ENCODE results near the gene PROX1.
A peak's percentile ranks its signal among the peaks of the same experiment; 100 is the strongest.

PROX1 gene

DNA sequence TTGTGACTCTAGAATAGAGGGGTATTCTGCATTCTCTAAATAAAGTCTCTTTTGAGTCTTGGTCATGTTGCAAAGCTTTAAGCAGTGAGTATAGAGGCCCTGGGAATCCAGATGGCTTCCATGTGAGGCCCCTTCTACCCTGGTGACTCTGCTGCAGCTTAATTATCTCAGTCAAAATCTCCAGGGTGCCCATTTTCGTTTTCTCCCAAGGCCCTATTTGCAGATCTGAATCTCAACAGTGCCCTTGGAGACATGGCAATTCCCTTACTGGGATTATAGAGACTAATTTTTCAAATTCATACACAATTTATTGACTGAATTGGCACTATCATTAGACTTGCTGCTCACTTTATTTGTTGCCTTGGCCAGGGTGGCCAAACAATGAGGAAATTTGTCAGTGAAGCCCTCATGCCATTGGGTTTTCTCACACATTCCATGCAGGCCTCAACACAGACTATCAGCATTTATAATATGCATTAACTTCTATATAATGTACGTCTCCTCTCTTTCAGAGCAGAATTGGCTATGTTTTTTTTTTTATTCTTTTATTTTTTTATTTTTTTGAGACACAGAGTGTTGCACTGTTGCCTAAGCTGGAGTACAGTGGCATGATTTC is 35.1 kb downstream of the PROX1 start:
- DNase-seq, result peak; percentile 3

DNA sequence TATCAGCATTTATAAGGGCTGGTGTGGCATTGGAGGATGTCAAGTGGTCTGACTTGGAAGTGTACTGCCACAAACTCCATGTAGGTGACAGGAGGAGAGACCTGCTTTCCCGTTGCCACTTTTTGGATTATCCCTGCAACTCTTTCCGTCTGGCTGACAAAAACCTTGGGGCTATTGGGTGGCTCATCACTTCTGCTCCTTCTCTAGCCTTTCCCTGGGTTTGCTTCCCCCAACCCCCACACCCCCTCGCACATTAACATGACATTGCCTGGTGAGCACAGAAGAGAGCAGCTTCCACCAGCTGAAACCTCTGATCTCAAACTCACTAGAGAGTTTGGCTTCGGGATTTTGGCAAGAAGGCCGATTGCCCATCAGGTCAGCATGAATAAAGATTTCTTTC is 39.2 kb downstream of the PROX1 start:
- DNase-seq, result no peak

DNA sequence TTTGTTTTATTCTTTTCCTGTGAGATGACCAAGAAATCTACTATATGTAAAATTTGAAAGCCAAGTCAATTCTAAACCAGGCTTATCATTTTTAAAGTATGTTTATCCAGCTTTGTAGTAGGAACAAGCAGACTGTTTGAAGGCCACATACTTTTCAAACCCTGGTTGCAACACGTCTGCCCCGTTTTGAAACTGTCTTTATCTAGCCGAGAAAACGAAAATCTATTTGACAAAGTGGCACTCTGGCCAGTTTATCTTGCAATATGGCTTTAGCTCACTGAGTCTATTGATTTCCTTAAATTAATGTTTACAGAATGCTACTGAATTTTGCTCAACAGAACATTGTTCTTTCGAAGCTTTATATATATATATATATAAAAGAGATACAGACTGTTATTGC is 39.7 kb downstream of the PROX1 start:
- DNase-seq, result no peak

DNA sequence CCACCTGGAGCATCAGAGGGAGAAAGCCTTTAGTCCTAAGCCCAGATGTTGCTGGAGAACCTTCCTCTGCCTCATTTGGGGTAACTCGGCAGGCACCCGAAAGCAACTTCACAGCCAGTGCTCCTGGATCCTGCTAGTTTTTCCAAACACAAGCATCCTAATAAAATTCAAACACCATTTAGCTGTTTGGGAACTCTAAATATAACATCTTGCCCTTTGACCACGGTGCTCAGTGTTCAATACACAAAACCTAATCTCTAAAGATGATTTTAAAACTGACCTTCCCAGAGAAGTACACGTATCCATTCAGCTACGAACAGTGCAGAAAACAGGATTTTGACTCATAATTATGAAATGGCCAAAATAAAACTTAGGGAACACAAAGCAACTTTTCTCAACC is 40.3 kb downstream of the PROX1 start:
- DNase-seq, result no peak

DNA sequence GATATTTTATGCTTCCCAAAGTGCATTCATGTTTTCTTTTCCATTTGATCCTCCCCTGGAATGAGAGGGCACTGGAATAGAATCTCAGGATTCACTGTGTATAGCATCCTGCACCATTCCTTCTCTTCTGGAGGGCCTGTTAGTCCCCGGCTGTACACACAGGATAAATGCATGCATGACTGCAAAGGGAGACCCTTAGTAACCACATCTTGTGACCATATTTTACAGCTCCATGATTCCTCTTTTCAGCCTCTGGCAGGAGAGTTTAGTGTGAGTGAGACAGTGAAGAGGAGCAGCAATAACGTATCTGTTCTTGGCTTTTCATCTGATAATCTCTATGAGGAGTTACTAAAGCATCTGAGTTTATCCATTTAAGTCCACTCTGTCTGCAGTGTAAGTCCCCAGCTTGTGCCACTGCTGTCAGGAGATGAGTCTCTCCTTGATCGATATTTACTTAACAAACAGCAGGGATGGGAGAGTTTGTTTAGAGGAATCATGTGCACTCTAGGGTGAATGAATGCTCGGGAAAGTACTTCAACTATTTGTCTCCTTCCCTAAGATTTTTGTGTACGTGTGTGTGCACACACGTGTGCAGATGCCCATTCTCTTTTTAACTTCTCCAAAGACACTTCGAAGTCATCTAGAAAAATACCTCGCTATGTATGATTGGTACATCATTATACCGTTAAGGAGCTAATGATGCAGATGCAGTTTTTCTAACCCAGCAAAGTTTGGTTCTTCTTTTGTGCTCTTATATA is 41.1 kb downstream of the PROX1 start:
- DNase-seq, result no peak

DNA sequence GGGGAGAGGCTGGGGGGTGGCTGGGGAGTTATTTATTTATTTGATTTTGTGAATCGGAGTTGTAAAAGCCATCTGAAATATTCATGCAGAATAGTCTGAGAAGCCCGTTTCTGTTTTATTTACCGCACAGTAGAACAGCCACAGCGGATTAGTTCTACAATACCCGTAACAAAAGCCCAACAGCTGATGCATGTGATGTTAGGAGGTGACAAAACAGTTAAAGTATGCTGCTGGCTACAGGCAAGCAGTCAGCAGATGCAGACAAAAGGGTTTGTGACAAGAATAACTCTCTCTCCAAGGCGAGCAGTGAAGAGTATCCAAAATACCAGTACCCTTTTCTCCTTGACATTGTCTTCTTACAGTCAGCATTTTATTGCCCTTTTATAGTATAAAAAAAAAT is 42.0 kb downstream of the PROX1 start:
- peak; percentile 2 for DNase-seq

DNA sequence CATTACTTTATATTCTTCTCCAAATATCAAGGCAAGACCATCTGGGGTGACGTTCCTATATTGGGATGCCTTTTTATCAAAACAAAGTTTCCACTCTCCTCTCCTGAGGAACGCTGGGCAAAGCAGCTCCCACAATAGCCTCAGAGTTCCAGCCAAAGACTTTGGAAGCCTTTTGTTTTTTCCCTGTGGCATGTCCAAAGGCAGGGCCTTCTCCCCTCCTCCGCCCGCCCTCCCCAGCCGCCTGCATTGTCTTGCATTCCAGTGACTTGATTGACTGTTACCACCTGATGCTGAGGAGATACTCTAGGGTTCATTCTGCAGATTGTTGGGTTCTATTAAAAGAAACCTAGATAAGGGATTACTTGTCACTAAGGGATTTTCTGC is 43.5 kb downstream of the PROX1 start:
- DNase-seq, result no peak

DNA sequence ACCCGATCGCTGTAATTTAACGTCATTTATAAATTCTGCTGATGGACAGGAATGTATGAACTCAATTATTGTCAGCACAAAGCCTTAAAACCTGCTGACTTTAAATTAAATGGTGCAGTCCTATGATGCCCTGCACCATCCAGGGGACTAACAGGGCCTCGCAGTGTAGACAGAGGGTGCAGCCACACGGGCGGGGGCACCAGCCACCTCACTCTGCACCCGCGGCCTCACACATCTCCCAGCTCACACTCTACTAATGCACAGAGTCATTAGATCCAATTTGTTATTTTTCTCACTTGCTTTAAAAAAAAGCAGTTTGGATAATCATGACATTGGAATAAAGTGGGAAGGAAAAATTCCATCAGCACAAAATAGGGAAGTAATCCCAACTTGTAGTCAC is 49.7 kb downstream of the PROX1 start:
- no peak for DNase-seq

DNA sequence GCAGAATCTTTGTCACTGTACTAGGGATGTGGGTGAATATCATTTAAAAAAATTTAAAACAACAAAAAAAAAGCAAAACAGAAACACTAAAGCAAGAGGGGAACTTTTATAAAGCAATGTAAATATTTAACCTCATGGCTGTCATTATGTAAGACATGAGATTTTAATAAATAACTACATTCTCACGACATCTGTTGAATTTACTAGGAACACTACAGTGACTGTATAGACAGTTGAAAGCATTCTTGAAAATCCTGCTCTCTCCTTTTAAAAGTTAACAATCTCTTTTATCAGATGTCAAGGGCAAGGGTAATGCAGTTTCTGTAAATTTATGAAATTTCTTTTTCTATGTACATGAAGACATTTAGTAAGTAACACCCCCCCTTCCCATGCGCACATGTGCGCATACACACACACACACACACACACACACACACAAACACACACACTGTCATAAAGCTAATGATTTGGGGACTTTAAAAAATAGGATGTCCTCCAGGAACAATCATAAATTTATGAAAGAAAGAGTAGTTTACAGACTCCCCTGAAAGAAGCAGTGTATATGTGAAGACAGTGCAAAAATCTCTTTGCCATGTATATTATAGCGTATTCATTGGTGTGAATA is 51.7 kb downstream of the PROX1 start:
- no peak for DNase-seq

DNA sequence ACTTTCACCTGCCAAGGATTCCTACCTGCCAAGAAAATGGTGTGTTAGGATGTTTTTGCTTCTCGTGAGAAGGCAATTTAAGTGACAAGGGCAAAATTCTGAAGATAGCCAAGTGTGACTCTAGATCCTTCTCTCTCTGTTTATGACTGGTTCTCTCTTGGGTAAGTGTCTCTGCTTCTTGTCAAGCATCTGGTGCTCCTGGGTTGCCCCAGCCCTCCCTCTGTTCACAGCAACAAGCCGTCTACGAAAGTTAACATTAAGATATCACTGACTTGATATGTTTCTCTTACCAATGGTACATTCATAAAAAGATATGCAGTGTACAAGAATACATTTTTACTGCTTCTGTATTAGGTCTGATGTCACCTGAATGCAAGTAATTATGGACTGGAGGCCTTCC is 55.4 kb downstream of the PROX1 start:
- no peak for DNase-seq

DNA sequence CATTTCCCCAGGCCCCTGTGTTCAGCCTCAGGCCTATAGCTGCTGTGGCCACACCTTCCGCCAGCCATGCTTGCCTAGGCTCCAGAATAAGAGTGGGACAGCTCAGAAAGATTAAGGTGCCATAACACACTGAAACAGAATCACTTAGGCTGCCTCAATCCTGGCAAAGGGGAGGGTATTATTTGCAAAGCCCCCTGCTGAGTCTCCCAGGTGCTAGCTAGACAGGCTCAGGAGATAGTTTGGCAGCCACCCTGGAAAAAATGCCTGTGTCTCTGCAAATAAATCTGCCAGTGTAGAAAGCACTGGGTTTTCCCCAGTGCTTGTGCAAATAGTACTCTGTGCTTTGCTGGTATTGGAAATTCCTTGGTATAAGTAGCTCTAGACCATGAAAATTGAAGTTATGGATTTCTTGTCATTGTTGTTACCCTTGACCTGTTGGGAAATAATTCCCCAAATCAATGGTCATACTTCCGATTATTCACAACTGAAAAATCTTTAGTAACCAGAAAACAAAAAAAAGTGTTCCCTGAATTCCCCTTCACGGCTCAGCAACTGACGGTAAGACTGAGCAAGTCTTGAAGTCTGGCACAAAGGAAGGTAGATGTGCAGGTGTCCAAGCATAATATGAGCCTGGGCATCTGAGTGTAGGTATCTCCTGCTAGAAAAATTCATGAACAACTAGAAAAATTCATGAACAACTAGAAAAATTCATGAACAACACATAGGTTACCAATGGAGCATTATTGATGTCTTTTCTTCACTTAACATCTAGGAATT is 56.9 kb downstream of the PROX1 start:
- no peak for DNase-seq

DNA sequence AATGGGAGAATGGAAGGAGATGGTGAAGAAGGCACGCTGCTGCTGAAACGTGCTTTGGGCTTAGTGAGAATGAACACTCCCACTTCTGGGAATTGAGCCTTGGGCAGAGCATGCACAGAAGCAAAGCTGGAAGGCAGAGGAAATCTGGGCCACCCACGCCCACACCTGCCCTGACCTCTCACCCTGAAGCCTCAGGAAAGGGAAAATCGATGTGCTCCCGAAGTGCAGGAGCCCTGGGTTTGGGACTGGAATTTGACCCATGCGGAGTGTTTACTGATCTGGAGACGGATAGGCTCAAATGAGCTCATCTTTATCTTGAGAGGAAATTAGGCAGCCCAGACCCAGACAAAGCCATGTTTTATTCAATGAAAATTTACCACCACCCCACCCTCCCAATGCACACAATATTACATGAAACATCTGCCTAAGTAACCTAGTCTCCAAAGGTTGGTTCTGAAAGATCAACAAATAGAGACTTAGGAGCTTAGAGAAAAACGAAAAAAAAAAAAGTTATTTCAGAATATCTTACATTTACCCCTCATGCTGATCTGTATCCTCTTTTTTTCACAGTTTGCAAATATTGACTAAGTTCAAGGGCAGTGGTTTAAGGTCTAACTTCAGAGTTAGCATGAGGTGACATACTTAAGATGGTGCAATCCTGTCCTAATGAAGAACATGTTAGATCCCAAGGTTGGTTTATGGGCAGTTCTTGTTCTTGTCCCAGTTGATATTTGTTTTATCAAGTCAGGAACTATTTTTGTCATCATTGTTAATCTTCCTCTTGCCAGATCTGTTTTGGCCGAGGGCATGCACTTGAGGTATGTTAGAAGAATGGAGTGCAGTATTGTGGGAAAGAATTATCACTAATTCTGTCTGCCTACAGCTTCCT is 63.0 kb downstream of the PROX1 start:
- DNase-seq, result no peak

DNA sequence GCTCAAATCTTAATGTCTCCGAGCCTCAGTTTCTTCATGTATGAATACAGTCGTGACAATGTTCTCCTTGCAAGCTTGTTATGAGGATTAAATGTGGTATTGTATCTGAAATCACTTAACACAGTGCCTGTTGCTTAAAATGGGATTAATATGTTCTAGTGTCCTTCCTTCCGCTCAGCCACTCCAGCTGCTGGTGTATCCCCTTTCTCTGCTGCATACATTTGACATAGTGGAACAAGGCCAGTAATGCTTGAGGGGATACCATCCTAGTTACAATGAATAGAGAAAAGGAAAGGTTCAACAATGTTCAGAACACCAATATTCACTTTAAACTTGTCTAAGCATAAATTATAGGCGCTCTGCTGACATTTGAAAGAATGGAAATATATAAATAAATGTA is 64.0 kb downstream of the PROX1 start:
- DNase-seq, result no peak

DNA sequence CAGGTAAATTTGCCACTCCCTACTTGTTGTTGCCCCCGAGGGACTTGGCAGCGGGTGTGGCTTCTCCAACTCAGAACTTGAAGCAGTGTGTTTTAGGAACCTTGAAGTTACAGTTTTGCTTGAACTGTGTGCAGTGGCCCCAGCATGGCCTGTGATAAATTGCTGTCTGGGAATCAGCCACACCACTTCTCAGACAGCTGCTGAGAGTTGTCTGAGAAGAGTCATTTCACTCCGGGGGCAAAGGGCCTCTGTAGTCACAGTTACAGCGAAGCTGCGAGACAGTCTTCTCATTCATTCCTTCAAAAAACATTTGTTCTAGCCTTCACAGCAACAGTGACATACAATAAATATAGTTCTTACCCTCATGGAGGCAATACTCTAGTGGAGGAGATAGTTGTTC is 70.3 kb downstream of the PROX1 start:
- DNase-seq, result no peak

DNA sequence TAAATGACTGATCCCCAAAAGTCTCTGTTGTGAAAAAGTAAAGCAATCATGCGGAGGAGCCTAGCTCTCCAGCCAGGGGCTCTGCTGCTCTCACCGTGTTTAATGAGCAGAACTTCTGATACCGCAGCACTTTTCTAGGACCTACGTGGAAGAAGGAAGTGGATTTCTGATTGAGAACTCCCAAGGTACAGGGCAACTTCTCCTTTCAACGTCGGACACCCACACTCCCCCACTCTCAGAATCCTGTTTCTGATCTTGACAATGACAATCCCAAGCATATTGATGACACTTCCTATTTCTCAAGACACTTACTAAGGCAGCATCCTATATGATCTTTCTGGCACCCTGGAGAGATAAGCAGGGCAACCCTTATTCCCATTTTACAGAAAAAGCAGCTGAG is 78.4 kb downstream of the PROX1 start:
- DNase-seq, result no peak

DNA sequence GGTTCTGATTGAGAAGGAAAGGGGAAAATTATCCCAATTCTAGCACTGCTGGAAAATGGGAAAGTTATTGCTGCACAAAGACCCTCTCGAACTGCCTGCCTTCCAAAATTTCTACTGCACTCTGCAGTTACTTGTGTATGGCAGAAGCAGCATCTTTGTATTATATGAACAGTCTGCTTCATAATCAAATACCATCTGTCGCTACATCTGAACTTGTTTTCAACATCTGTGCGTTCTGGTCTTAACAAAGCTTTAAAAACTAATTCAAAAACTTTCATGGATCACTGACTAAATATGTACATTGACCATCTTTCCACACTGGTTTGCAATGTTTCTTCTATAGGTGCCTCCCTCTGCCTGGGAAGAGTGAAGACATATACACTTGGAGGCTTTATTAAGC is 79.2 kb downstream of the PROX1 start:
- no peak for DNase-seq

DNA sequence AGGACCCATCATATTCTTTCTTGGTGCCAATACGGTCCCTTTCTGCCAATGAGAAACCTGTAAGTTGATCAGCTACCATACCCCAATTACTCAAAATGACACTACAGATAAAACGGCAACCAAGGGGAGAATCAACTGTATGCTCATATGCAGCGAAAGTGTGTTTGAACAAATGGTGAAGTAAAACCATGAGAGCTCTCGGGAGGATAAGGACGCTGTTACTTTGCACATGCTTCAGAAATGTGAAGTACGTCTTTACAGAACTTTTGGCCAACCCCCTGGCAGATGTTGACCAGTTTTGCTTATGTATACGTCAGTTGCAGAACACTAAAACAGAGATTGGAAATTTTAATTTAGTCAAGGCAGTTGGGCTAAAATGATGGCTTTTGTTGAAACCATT is 79.6 kb downstream of the PROX1 start:
- DNase-seq, result no peak

DNA sequence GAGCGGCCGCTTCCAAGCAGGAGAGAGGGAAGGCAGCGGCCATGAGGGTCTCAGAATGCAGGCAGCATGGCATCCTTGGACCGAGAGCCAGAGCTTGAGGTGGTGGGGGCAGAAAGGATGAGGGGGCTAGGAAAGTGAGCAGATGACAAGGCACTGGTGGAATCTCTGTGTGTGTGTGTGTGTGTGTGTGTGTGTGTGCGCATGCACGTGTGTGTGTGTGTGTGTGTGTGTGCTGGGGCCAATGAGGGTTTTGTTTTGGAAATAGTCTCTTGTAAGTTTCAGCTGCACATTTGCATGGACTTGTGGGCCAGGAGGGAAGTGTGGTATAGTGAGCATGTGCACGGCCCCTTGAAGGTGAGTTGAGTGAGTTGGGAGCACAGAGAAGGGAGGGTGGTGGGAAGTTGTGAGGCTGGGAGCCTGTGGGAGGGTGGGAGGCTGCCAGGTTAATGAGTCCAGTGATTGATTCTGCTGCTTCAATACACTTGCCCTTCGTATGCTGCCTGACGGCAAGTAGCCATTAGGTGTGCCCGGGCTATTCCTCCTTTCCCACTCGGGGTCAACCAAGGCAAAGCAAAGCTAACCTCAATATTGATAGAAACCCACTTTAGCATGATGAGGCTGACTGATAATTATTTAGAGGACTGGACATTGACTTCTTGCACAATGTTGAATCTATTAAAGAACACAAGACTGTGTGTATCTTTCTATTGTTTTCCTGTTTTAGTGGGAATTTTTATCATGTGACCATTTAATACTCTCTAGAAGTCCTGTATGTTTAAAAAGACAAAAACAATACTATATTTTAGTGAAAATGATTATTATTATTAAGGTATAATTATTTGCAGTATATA is 80.3 kb downstream of the PROX1 start:
- DNase-seq, result no peak

DNA sequence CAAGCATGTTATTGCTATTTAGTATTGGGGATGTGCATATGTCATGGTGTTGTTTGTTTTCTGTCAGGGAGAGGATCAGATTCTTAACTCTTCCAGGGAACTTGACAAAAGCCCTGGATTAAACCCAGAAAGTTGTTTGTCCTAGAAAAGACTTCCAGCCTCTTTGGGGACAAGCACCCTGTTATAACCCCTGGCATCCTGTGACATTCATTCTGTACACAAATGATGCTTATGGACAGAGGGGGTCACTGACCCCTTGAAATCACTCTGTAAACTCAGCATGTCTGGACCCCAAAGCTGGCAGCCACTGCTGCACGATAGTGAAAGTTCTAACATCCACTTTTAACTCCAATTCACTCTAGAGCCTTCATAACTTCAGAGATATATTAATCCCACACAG is 81.2 kb downstream of the PROX1 start:
- no peak for DNase-seq

DNA sequence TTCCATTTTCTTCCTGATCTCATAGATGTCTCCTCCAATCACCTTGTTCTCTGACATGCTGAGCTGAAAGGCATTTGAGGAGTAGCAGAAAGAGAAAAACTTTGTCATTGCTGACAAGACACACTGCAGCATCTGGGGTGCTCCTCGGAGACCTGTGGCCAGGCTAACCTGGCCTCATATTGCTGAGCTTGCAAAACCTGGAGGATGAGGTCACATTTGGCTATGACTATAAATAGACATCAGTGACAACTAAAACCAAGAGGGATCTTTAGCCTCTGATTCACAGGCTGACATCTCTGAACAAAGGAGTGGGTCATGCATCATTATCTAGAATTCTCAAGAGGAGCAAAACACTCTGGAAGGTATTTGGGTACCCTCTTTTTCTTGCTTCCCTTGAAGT is 83.7 kb downstream of the PROX1 start:
- DNase-seq, result no peak

DNA sequence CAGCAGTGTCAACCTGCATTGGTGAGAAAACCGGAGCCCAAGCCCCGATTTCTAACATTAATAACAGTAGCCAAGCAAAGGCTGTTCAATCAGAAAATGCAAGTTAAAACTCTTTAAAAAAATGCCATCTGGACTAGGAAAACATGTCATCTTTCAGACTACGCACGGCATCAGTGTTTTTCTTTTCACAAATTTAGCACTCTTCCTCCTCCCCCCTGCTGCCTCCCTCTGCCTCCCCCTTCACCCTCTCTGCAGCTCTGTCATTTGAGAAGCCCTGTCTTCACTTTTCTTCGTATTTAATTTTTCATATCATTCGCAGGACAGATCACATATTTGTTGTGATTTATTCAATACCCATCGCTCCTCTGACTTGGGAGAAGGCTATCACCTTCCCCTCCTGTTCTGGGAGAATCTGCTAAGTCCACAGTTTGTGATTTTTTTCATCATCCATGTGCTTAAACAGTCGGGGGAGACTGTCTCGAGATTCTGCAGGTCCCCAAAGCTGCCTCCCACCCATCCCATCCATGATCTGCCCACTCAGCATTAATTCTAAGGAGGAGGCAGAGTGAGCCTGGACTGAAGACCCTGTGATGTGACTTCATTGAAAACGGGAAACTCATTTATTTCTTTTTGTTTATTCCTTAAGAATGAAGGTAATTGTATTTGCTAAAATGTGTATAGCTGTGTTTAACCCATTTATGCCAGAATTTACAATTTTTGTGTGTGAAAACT is 84.8 kb downstream of the PROX1 start:
- no peak for DNase-seq
